Osteocyte (in vitro differentiated cells): ENCODE results near the gene EXO1. TPM values are rescaled to one million over a fixed set of nuclear protein-coding genes. Genes with fewer than 3 reads are reported as not detected.

ENCODE experiments used
- DNase-seq: peaks from one replicate; pipeline ENCODE4 v3.0.0; 2021; ENCODE audit warnings: mixed read lengths; ENCODE audit not compliant: unreplicated experiment; ENCODE audit errors: extremely low spot score
- H3K27ac Mint-ChIP-seq: one replicate; pipeline ENCODE4 v1.8.0; 2021; ENCODE audit warnings: mild to moderate bottlenecking, mixed read lengths; ENCODE audit not compliant: unreplicated experiment
- H3K27me3 Mint-ChIP-seq: one replicate; pipeline ENCODE4 v1.8.0; 2021; ENCODE audit warnings: mixed read lengths; ENCODE audit not compliant: unreplicated experiment
- H3K36me3 Mint-ChIP-seq: one replicate; pipeline ENCODE4 v1.8.0; 2021; ENCODE audit warnings: mixed read lengths; ENCODE audit not compliant: unreplicated experiment
- H3K4me1 Mint-ChIP-seq: one replicate; pipeline ENCODE4 v1.8.0; 2021; ENCODE audit warnings: mixed read lengths; ENCODE audit not compliant: unreplicated experiment
- H3K4me3 Mint-ChIP-seq: one replicate; pipeline ENCODE4 v1.8.0; 2021; ENCODE audit warnings: mild to moderate bottlenecking, moderate library complexity, mixed read lengths; ENCODE audit not compliant: unreplicated experiment
- H3K9me3 Mint-ChIP-seq: one replicate; pipeline ENCODE4 v1.8.0; 2021; ENCODE audit warnings: mixed read lengths; ENCODE audit not compliant: unreplicated experiment
- total RNA-seq: library from RNA; stranded (reverse); gene quantifications from 2 replicates; pipeline ENCODE4 v1.2.1, GENCODE V29; 2021
- TF ChIP-seq, protein P1 (sequence below): fragments of 200-600 bp; sonication (generic); IDR thresholded peaks from 2 replicates; pipeline ENCODE4 v1.5.0; 2021; ENCODE audit warnings: antibody characterized with exemption, mild to moderate bottlenecking, moderate library complexity

EXO1 gene
- total RNA-seq, 1 donor from 2014 or later: 3.4 TPM

DNA sequence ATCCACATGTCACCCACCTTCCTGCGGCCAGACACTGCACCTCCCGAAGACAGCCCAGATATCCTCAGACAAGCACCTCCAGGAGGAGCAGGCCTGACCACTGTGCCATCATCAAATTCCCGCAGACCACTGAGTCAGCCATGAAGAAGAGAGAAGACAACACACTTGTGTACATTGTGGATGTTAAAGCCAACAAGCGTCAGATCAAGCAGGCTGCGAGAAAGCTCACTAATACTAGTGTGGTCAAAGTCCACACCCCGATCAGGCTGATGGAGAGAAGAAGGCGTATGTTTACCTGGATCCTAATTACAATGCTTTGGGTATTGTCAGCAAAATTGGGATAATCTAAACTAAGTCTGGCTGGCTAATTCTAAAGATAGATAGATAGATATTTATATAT is 68.2 kb downstream of the EXO1 start:
- TF ChIP-seq, protein P1, sequence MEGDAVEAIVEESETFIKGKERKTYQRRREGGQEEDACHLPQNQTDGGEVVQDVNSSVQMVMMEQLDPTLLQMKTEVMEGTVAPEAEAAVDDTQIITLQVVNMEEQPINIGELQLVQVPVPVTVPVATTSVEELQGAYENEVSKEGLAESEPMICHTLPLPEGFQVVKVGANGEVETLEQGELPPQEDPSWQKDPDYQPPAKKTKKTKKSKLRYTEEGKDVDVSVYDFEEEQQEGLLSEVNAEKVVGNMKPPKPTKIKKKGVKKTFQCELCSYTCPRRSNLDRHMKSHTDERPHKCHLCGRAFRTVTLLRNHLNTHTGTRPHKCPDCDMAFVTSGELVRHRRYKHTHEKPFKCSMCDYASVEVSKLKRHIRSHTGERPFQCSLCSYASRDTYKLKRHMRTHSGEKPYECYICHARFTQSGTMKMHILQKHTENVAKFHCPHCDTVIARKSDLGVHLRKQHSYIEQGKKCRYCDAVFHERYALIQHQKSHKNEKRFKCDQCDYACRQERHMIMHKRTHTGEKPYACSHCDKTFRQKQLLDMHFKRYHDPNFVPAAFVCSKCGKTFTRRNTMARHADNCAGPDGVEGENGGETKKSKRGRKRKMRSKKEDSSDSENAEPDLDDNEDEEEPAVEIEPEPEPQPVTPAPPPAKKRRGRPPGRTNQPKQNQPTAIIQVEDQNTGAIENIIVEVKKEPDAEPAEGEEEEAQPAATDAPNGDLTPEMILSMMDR: no peak
- Mint-ChIP-seq H3K27me3 (no peaks in the 10 kb centered on the region), H3K4me1 (peaks cover 9% of the 10 kb centered on the region), H3K36me3 (no peaks in the 10 kb centered on the region), H3K9me3 (no peaks in the 10 kb centered on the region), H3K4me3 (no peak overlapping the region), H3K27ac (no peak overlapping the region)
- DNase-seq: no peak

DNA sequence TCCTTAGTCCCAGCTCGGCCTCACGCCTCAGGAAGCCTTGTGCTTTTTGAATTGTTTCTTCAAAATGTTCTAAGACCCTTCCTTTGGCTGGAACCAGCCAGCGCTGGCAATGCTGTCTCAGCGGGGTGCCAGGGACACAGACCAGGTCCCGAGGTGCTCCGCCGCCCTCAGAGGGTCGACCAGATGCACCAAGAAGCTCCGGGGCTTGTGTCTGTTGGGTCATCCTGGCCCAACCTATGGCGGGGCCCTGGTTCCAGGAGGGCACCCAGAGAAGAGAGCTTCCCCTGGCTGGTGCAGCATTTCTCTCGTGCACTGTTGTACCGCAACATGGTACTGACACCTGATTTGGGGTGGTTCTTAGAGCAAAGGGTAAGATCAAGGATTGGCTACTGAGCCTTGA is 69.5 kb downstream of the EXO1 start:
- Mint-ChIP-seq H3K27ac (no peak overlapping the region), H3K9me3 (no peaks in the 10 kb centered on the region), H3K4me1 (peaks cover 9% of the 10 kb centered on the region), H3K36me3 (no peaks in the 10 kb centered on the region), H3K4me3 (no peak overlapping the region), H3K27me3 (no peaks in the 10 kb centered on the region)
- TF ChIP-seq, protein P1: no peak
- no peak for DNase-seq

DNA sequence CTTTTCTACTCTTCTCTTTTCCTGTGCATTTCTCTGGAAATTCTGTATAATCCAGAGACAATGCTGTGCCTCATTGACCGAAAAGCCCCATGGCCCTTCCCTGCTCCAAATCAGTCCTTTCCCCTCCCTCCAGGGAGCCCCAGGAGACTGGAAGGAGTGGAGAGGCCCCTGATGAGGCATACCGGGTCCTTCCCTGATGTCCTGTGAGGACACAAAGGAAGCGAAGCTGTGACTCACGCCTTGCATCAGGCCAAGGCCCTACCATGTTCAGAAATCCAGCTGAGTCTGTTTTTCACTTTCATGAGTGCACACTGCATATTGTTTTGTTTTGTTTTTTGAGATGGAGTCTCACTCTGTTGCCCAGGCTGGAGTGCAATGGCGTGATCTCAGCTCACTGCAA is 70.9 kb downstream of the EXO1 start:
- TF ChIP-seq, protein P1: no peak
- H3K4me3 Mint-ChIP-seq: no peak overlapping the region

DNA sequence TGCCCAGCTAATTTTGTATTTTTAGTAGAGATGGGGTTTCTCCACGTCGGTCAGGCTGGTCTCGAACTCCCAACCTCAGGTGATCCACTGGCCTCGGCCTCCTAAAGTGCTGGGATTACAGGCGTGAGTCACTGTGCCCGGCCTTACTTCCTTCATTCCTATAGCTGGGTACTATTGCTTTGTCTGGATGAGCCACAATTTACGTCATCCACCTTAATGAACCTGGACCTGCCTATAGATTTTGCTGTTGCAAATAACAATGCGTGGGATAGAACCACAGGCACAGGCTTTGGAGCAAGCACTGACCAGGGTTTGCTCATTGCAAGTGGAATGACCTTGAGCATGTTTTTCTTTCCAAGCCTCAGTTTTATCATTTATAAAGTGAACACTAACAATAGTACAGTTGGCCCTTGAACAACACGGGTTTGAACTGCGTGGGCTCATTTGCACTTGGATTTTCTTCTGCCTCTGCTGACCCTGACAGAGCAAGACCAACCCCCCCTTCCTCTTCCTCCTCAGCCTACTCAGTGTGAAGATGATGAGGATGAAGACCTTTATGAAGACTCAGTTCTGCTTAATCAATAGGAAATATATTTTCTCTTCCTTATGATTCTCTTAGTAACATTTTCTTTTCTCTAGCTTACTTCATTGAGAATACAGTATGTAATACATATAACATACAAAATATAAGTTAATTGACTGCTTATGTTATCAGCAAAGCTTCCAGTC is 76.2 kb downstream of the EXO1 start:
- H3K36me3 Mint-ChIP-seq: no peaks in the 10 kb centered on the region
- H3K9me3 Mint-ChIP-seq: no peaks in the 10 kb centered on the region
- no peak for DNase-seq
- H3K4me1 Mint-ChIP-seq: no peaks in the 10 kb centered on the region
- TF ChIP-seq, protein P1: no peak
- no peaks in the 10 kb centered on the region for H3K27me3 Mint-ChIP-seq
- no peak overlapping the region for H3K4me3 Mint-ChIP-seq
- H3K27ac Mint-ChIP-seq: no peak overlapping the region

More for the DNA sequence above, 70.9 kb downstream of the EXO1 start:
- Mint-ChIP-seq H3K4me1 (peaks cover 9% of the 10 kb centered on the region), H3K27me3 (no peaks in the 10 kb centered on the region), H3K9me3 (no peaks in the 10 kb centered on the region), H3K36me3 (no peaks in the 10 kb centered on the region), H3K27ac (peak overlapping the region; percentile 50)
- DNase-seq: no peak

DNA sequence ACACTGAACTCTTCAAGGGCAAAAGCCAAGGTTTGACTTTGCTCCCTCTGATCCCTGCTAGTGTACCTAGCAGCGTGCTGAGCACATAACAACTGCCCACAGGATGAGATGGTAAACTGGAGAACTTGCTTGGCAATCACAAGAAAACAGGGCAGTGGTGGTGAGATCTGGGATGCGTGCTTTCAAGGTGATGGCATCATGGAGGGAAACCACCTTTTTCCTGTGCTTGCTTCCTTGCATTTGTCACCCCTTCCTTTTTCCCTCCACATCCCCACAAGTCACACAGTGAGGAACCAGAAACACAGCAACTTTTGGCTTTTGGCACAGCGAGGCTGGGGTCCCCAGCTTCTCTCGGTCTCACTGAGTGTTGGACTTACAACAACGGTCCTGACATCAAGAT is 78.1 kb downstream of the EXO1 start:
- Mint-ChIP-seq H3K27me3 (no peaks in the 10 kb centered on the region), H3K36me3 (no peaks in the 10 kb centered on the region), H3K27ac (no peak overlapping the region), H3K9me3 (no peaks in the 10 kb centered on the region), H3K4me3 (no peak overlapping the region), H3K4me1 (no peaks in the 10 kb centered on the region)
- no peak for DNase-seq
- TF ChIP-seq, protein P1: no peak
